Ecto neural progenitor cell (in vitro differentiated cells): Measurements from ENCODE around the gene S100A16.
"Not testable (repeated sequence)": the region's sequence is repeated elsewhere in the genome, so short reads cannot be mapped to it uniquely, and the experiment has no call there.

Experiments used
- DNase-seq: peaks from one replicate; pipeline ENCODE4 v3.0.0-alpha.2; 2018; ENCODE audit warnings: low spot score

Gene S100A16

GRCh38 chr1:153585006-153585405, 27.9 kb downstream of the S100A16 start:
- no peak for DNase-seq

DNA sequence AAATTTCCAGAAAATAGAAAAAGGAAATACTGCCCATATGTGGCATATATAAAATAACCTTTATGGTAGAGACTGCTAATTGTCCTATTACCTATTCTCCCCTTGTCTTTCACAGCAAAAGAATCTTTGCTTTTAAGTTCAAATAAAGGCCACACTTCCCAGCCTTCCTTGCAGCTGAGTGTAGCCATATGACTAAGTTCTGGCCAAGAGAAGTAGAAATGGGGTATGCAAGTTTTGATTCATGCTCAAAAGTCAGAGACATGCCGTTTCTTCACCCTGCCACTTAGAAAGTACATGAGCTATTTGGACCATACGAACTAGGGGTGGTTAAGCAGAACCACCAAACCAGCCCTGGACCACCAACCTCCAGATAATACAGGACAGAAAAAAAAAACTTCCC, 29.0 kb downstream of the S100A16 start:
- DNase-seq = no peak

DNA sequence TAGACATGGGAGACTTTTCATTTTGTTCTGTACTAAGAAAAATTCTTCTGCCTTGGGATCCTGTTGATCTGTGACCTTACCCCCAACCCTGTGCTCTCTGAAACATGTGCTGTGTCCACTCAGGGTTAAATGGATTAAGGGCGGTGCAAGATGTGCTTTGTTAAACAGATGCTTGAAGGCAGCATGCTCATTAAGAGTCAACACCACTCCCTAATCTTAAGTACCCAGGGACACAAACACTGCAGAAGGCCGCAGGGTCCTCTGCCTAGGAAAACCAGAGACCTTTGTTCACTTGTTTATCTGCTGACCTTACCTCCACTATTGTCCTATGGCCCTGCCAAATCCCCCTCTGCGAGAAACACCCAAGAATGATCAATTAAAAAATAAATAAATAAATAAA, 29.4 kb downstream of the S100A16 start:
- not testable (repeated sequence) for DNase-seq

GRCh38 chr1:153582836-153583235, 30.1 kb downstream of the S100A16 start:
- DNase-seq = not testable (repeated sequence)

GRCh38 chr1:153578936-153579335, 34.0 kb downstream of the S100A16 start:
- no peak for DNase-seq

- no peak for DNase-seq
Measured at GRCh38 chr1:153578490-153578889, 34.4 kb downstream of the S100A16 start.

- no peak for DNase-seq
Measured at GRCh38 chr1:153577624-153578051, 35.3 kb downstream of the S100A16 start.

DNA sequence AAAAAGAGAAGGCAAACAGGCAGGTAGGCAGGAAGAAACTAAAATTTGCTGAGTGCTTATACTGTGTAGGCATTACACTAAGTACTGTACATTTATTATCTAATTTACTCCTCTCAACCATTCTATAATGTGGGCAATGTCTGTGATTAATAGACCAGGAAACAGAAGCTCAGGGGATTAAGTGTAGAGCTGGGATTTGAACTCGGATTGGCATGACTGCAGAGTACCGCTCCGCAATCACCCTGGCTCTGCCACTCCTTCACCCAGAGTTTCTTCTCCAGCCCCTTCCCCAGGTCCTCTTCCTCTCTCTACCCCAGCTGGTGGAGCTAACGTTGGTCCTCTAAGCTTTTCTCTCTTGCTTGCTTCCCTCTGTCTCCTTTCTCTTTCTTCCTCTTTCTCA, 35.8 kb downstream of the S100A16 start:
- no peak for DNase-seq

GRCh38 chr1:153575497-153575896, 37.4 kb downstream of the S100A16 start:
- not testable (repeated sequence) for DNase-seq

DNA sequence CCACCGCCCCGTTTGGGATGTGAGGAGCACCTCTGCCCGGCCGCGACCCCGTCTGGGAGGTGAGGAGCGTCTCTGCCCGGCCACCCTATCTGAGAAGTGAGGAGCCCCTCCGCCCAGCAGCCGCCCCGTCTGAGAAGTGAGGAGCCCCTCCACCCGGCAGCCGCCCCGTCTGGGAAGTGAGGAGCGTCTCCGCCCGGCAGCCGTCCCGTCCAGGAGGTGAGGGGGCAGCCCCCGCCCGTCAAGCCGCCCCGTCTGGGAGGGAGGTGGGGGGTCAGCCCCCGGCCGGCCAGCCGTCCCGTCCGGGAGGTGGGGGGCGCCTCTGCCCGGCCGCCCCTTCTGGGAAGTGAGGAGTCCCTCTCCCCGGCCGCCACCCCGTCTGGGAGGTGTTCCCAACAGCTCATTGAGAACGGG, 37.9 kb downstream of the S100A16 start:
- not testable (repeated sequence) for DNase-seq

GRCh38 chr1:153573351-153573750, 39.6 kb downstream of the S100A16 start:
- DNase-seq = no peak

GRCh38 chr1:153572569-153573015, 40.3 kb downstream of the S100A16 start:
- DNase-seq = no peak

DNA sequence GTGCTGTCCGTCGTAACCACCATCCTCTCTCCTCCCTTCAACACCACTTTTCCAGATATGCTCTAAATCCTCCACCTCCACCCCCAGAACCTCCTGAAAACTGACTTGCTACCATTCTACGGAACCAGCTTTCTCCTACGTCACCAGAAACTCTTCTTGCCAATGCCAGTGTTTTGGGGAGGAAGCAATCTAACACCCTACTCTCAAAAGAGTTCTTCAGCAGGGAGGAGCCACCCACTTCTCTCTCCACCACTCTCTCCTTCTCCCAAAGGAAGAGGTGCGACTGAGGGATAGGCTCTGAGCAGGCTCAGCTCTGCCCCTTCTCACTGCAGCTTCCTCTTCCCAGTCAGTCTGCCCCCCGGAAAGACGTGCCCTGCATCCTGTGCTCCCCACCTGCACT, 41.2 kb downstream of the S100A16 start:
- no peak for DNase-seq

- no peak for DNase-seq
Measured at GRCh38 chr1:153570874-153571273, 42.1 kb downstream of the S100A16 start.

GRCh38 chr1:153569465-153569864, 43.5 kb downstream of the S100A16 start:
- no peak for DNase-seq

- peak; percentile 95 for DNase-seq
Measured at GRCh38 chr1:153568367-153569099, 44.4 kb downstream of the S100A16 start.

- DNase-seq = no peak
Measured at GRCh38 chr1:153567621-153568366, 45.1 kb downstream of the S100A16 start.

DNA sequence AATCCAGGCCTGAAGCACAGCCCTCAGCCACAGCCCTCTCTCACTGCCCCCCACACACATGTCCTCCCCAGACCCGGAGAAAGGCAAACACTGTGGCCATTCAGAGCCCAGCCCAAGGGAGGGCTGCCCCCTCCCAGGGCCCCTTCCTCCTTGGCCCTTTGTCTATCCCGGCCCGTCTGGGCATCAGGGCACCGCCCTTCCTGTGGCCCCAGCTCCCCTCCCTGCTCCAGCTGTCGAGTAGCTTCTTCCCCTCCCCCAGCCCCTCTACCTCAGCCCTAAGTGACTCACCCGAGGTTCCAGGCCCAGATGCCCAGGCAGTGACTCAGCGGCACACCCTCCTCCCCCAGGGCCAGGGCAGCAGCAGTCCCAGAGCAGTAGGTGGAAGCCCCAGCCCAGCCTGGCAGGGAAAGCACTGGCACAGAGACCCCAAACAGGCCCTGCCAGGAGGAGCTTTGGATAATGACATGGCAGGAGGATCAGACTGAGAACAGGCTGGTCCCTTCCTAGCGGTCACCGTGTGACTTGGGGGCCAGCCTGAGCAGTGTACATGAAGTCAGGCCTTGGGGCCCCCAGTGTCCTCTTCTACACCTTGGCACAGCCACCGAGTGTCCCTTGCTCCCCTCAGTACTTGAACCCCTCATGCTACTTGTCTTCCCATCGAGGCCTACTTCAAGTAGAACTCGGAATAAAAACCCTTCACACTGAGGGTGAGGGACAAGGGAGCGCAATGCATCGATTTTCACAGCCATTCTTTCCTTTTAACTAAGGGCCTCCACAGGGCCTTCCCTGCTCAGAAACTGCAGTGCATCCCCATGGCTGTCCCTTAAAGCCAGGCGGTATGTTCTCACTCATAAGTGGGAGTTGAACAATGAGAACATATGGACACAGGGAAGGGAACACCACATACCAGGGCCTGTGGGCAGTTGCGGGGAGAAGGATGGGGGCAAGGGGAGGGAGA, 46.2 kb downstream of the S100A16 start:
- DNase-seq = peak; percentile 78

- DNase-seq = peak; percentile 47
Measured at GRCh38 chr1:153565529-153566374, 47.2 kb downstream of the S100A16 start, which contains the start of gene S100A2. Gene S100A2 (minus strand): TSS chr1:153565844. CDS start chr1:153563877, 1,967 bp downstream.

GRCh38 chr1:153563991-153564390, 48.9 kb downstream of the S100A16 start:
- DNase-seq = peak; percentile 44

DNA sequence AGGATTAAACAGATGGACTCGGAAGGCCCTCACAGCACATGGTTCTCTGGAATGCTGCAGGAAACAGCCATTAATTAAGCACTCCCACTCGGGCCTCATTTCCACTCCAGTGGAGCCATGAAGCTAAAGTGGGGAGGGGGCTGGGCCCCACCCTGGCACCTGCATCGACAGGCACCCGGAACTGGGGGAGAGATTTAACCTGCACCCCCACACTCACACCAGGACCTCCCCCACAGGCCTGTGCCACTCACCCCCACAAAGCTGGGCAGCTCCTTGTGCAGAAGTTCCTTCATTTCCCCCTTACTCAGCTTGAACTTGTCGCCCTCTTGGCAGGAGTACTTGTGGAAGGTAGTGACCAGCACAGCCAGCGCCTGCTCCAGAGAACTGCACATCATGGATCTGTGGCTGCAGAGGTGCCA, 49.4 kb downstream of the S100A16 start:
- DNase-seq = no peak
